ENCODE measurements around the gene ADM5. TPM values are rescaled to one million over a fixed set of nuclear protein-coding genes. Genes with fewer than 3 reads are reported as not detected.

Gene ADM5
- total RNA-seq, 4 donors from 2014 or later = 0.38 to 2.7 (median 0.45) TPM; not detected in 1

DNA sequence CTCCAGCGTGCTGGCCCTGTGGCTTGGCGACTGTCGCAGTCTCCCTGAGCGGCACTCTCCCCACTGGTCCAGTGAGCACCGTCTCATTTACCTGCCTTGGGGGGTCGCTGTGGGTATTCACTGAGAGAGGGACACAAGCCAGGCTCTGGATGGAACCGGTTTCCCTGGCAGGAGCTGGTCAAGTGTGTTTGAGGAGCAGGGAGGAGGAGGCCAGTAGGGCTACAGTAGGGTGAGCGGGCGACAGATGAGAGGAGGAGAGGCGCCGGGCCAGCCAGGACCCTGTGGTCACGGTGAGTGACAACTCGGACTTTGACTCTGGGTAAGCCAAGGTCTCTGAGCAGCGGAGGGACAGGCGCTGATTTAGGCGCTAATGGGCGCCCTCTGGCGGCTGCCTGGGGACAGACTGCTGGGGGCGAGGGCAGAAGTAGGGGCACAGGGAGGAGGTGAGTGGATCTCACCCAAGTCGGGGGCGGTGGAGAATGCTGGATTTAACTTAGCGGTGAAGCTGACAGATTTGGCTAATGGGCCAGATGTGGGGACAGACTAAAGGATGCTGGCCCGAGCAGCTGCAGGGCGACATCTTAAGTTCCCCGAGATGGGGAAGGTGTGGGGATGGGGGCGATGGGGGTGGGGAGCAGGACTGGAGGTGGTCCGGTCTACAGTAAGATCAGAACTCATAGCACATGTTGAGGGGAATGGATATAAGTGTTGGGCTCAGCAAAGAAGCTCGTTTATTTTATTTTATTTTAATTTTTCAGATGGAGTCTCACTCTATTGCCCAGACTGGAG lies 17.1 kb upstream of the ADM5 start:
- DNase-seq = peak; percentile 96 to 97
- H3K27me3 ChIP-seq = no peaks in the 10 kb centered on the region
- no peak overlapping the region for H3K4me3 ChIP-seq (replicated peaks in 1 of 3)
- H3K36me3 ChIP-seq = no peaks in the 10 kb centered on the region
- peaks cover 12 to 21% of the 10 kb centered on the region in 2 donors for H3K4me1 ChIP-seq
- no peaks in the 10 kb centered on the region for H3K9me3 ChIP-seq
- peak overlapping the region; percentile 57 to 83 (median 63) for H3K27ac ChIP-seq
- WGBS, 2 donors = 19 to 26% methylated on average over 28 of the region's 28 CpGs
- TF ChIP-seq POLR2A (IDR thresholded peaks at IDR 0.05) (peak in 1 of 2 donors; percentile 44), CTCF (IDR thresholded peaks at IDR 0.05) (peak; percentile 70 to 88 (median 76))
- intact Hi-C loops (cut with DNase I) = no loop called here

DNA sequence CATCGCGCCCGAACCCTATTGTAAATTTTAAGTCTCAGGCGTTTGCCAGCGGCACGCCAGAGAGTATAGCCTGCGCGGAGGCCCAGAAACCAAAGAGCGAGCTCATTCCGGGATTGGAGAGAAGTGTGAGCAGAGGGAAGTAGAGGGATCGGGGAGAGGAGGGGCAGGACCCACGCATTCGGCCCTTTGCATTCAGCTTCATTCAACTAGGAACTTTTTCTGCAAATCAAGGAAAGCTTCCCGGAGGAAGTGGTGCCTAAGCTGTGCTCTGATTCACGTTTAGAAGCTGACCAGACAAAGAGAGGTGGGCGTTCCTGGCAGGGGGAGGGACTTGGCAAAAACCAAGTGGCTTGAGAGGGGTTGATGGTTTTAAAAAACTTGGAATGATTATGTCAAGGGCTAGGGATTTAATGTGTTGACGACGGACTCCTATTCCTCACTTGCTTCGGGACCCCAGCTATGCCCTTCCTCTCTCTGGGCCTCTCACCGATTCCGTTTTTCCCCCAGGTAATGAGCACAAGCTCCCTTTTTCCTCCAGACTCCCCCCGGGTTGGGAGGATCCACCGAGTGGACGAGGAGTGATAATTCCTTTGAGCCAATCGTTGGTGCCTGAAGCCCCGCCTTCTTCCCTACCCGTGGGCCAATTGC lies 13.1 kb upstream of the ADM5 start:
- intact Hi-C loops (cut with DNase I) = no loop called here
- WGBS, 2 donors = 2 to 4% methylated on average over 27 of the region's 27 CpGs
- no peak for TF ChIP-seq CTCF (IDR thresholded peaks at IDR 0.05)
- TF ChIP-seq POLR2A (IDR thresholded peaks at IDR 0.05) = peak in 1 of 2 donors; percentile 20
- peaks cover 0 to under 1% of the 10 kb centered on the region in 2 donors for H3K36me3 ChIP-seq
- no peaks in the 10 kb centered on the region for H3K9me3 ChIP-seq
- peak; percentile 85 to 89 for DNase-seq
- H3K4me1 ChIP-seq = peaks cover 22 to 44% of the 10 kb centered on the region in 2 donors
- H3K27ac ChIP-seq = peak overlapping the region; percentile 86 to 97 (median 90)
- H3K4me3 ChIP-seq (replicated peaks in 1 of 3) = peak overlapping the region in 1 of 3 donors; percentile 16
- no peaks in the 10 kb centered on the region for H3K27me3 ChIP-seq

GRCh38 chr19:49676784-49677230 lies 12.6 kb upstream of the ADM5 start:
- peak overlapping the region in 2 of 3 donors; percentile 74 to 90 for H3K4me3 ChIP-seq (replicated peaks in 1 of 3)
- H3K27ac ChIP-seq = peak overlapping the region; percentile 62 to 97 (median 90)
- TF ChIP-seq CTCF (IDR thresholded peaks at IDR 0.05) = no peak
- TF ChIP-seq POLR2A (IDR thresholded peaks at IDR 0.05) = no peak
- peaks cover 5 to 6% of the 10 kb centered on the region in 2 donors for H3K36me3 ChIP-seq
- H3K4me1 ChIP-seq = peaks cover 20 to 42% of the 10 kb centered on the region in 2 donors
- 0% methylated on average over 12 to 16 of the region's 34 CpGs for WGBS, 2 donors
- H3K27me3 ChIP-seq = no peaks in the 10 kb centered on the region
- peak; percentile 100 for DNase-seq
- H3K9me3 ChIP-seq = no peaks in the 10 kb centered on the region
- intact Hi-C loops (cut with DNase I) = no loop called here

- H3K9me3 ChIP-seq = no peaks in the 10 kb centered on the region
- TF ChIP-seq POLR2A (IDR thresholded peaks at IDR 0.05) (peak; percentile 40 to 89), CTCF (IDR thresholded peaks at IDR 0.05) (no peak)
- peak within 1 kb of the TSS; percentile 74 to 96 (median 90) for H3K4me3 ChIP-seq (replicated peaks in 1 of 3)
- peak; percentile 30 to 36 for DNase-seq
- peak within 1 kb of the TSS; percentile 86 to 97 (median 90) for H3K27ac ChIP-seq
- 0% methylated on average over 25 to 43 of the region's 57 CpGs for WGBS, 2 donors
- intact Hi-C loops (cut with DNase I) = no loop called here
- peaks cover 10 to 12% of the 10 kb centered on the region in 2 donors for H3K36me3 ChIP-seq
- H3K27me3 ChIP-seq = no peaks in the 10 kb centered on the region
- H3K4me1 ChIP-seq = peaks cover 15 to 36% of the 10 kb centered on the region in 2 donors
Measured at GRCh38 chr19:49677231-49677900, 12.0 kb upstream of the ADM5 start, which contains the start of gene PRMT1. PRMT1 (plus strand) TSS chr19:49677271; CDS start chr19:49677281, 10 bp downstream.

All from thyroid gland (tissue), 4 donors.